ENCODE data around the gene NF1.

NF1 gene

DNA sequence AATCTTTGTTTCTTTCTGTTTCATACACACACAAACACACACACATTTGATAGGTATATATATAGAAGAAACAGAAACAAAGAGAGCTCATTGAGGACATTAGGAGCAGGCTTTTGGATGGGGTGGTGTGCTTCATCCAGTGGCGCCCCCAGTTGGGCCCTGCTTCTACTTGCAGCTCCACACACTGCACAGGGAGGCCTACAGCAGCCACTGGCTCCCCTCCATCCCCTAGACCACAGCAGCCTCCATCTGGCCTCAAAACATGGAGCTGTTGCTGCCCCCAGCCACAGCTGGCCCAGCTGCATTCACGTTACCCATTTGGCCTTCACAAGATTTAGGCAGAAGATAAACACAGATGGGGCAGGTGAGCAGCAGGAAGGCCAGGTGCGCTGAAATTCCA, 33.1 kb upstream of the NF1 start:
- no peak overlapping the region for H3K4me3 ChIP-seq (ENCODE audit: low read depth in 1 of 2, low read length in 2 of 2)
- H3K36me3 ChIP-seq (ENCODE audit: control insufficient read depth in 1 of 2, insufficient read depth in 2 of 2, low read length in 2 of 2): no peaks in the 10 kb centered on the region
- no peaks in the 10 kb centered on the region for H3K4me1 ChIP-seq (ENCODE audit: control insufficient read depth in 1 of 2, insufficient read depth in 2 of 2, low read length in 2 of 2)
- H3K27me3 ChIP-seq (ENCODE audit: low read depth, low read length): no peaks in the 10 kb centered on the region
- no peaks in the 10 kb centered on the region for H3K9me3 ChIP-seq (ENCODE audit: control insufficient read depth in 1 of 2, low read length in 2 of 2)
- no peak overlapping the region for H3K27ac ChIP-seq (ENCODE audit: low read length)

DNA sequence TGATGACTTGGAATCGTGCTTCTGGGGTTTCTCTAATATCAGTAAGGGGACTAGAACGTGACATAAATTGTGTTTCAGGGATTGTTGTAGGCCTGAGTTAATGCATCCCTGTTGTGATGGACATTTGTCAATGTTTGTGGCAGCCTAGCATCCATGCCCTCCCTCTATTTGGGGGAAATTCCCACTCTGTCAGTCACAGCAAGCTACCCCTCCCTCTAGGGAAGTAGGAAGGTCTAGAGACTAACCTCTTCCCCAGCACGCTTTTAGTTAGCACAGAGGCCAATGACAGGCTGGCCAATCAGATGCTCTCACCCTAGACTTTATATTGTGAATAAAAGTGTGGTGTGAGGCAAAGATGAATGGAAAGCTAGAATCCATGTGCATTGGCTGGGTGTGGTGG, 32.4 kb upstream of the NF1 start:
- no peak overlapping the region for H3K4me3 ChIP-seq (ENCODE audit: low read depth in 1 of 2, low read length in 2 of 2)
- H3K36me3 ChIP-seq (ENCODE audit: control insufficient read depth in 1 of 2, insufficient read depth in 2 of 2, low read length in 2 of 2): no peaks in the 10 kb centered on the region
- H3K27me3 ChIP-seq (ENCODE audit: low read depth, low read length): no peaks in the 10 kb centered on the region
- H3K4me1 ChIP-seq (ENCODE audit: control insufficient read depth in 1 of 2, insufficient read depth in 2 of 2, low read length in 2 of 2): no peaks in the 10 kb centered on the region
- H3K9me3 ChIP-seq (ENCODE audit: control insufficient read depth in 1 of 2, low read length in 2 of 2): no peaks in the 10 kb centered on the region
- H3K27ac ChIP-seq (ENCODE audit: low read length): no peak overlapping the region

DNA sequence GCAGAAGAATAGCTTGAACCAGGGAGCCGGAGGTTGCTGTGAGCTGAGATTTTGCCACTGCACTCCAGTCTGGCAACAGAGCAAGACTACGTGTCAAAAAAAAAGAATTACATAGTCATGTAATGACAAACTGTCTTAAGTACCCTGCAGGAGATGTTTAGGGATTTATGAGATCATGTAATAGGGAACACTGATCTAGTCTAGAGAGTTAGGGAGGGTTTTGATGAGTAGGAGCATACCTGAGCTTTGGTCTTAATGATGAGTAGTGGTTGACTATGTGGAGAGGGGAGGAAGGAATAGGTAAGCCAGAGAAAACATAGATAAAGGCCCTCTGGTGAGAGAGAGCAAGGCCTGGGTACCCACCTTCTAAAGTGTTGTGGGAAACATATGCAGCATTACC, 30.1 kb upstream of the NF1 start:
- Histone ChIP-seq H3K4me3 (ENCODE audit: low read depth in 1 of 2, low read length in 2 of 2) (no peak overlapping the region), H3K27me3 (ENCODE audit: low read depth, low read length) (no peaks in the 10 kb centered on the region), H3K36me3 (ENCODE audit: control insufficient read depth in 1 of 2, insufficient read depth in 2 of 2, low read length in 2 of 2) (peaks cover 0 to 2% of the 10 kb centered on the region in 2 donors), H3K27ac (ENCODE audit: low read length) (no peak overlapping the region), H3K4me1 (ENCODE audit: control insufficient read depth in 1 of 2, insufficient read depth in 2 of 2, low read length in 2 of 2) (peaks cover 5 to 7% of the 10 kb centered on the region in 2 donors), H3K9me3 (ENCODE audit: control insufficient read depth in 1 of 2, low read length in 2 of 2) (no peaks in the 10 kb centered on the region)

DNA sequence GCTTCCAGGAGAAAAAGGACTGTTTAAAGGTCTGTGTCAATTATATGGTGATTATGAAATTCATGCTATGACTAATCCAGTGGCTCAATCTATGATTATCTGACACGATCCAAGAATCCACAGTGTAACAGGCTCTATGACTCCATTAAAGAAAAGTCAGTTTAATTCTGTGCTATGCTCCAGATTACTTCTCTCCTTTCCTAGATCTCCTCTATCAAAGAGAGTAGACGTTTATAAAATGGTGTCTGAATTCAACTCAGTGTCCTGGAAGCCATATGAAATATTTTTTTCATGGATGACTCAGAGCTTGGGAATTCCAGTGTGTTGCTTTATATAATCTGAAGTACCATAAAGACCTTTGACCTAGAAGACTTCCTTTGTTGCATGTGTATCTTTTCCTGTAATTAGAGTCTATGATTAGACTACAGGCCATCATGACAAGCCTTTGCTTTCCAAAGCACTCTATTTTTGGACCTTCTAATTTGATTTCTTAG, 27.0 kb upstream of the NF1 start:
- H3K4me1 ChIP-seq (ENCODE audit: control insufficient read depth in 1 of 2, insufficient read depth in 2 of 2, low read length in 2 of 2): peaks cover 5 to 7% of the 10 kb centered on the region in 2 donors
- H3K9me3 ChIP-seq (ENCODE audit: control insufficient read depth in 1 of 2, low read length in 2 of 2): no peaks in the 10 kb centered on the region
- peak overlapping the region; percentile 32 for H3K27ac ChIP-seq (ENCODE audit: low read length)
- no peaks in the 10 kb centered on the region for H3K27me3 ChIP-seq (ENCODE audit: low read depth, low read length)
- peaks cover 0 to 2% of the 10 kb centered on the region in 2 donors for H3K36me3 ChIP-seq (ENCODE audit: control insufficient read depth in 1 of 2, insufficient read depth in 2 of 2, low read length in 2 of 2)
- H3K4me3 ChIP-seq (ENCODE audit: low read depth in 1 of 2, low read length in 2 of 2): no peak overlapping the region

DNA sequence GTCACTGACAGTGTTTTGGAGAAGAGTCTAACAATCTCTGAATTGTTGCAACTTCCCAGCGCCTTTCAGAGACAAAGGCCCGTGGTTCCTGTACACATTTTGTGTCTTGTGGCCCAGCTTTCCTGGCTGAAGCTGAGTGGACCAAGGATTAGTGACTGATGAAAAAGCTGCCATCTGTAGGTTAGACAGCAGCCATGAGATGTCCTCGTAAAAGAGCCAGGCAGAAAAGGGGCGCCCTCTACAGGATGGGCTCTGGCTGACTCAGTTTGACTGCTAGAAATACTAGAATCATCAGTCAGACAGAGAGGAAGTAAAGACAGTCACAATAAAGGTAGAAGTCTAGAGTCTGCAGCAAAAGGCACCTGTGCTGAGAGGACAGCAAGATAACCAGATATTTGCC, 26.5 kb upstream of the NF1 start:
- H3K36me3 ChIP-seq (ENCODE audit: control insufficient read depth in 1 of 2, insufficient read depth in 2 of 2, low read length in 2 of 2): peaks cover 0 to 2% of the 10 kb centered on the region in 2 donors
- peak overlapping the region; percentile 32 for H3K27ac ChIP-seq (ENCODE audit: low read length)
- no peak overlapping the region for H3K4me3 ChIP-seq (ENCODE audit: low read depth in 1 of 2, low read length in 2 of 2)
- no peaks in the 10 kb centered on the region for H3K9me3 ChIP-seq (ENCODE audit: control insufficient read depth in 1 of 2, low read length in 2 of 2)
- no peaks in the 10 kb centered on the region for H3K27me3 ChIP-seq (ENCODE audit: low read depth, low read length)
- H3K4me1 ChIP-seq (ENCODE audit: control insufficient read depth in 1 of 2, insufficient read depth in 2 of 2, low read length in 2 of 2): peaks cover 5 to 7% of the 10 kb centered on the region in 2 donors

- no peaks in the 10 kb centered on the region for H3K9me3 ChIP-seq (ENCODE audit: control insufficient read depth in 1 of 2, low read length in 2 of 2)
- H3K36me3 ChIP-seq (ENCODE audit: control insufficient read depth in 1 of 2, insufficient read depth in 2 of 2, low read length in 2 of 2): peaks cover 0 to 2% of the 10 kb centered on the region in 2 donors
- H3K27ac ChIP-seq (ENCODE audit: low read length): no peak overlapping the region
- no peaks in the 10 kb centered on the region for H3K27me3 ChIP-seq (ENCODE audit: low read depth, low read length)
- peaks cover 5 to 7% of the 10 kb centered on the region in 2 donors for H3K4me1 ChIP-seq (ENCODE audit: control insufficient read depth in 1 of 2, insufficient read depth in 2 of 2, low read length in 2 of 2)
- no peak overlapping the region for H3K4me3 ChIP-seq (ENCODE audit: low read depth in 1 of 2, low read length in 2 of 2)
Measured at GRCh38 chr17:31072186-31072585, 22.6 kb upstream of the NF1 start.

GRCh38 chr17:31073411-31073810, 21.4 kb upstream of the NF1 start:
- H3K27me3 ChIP-seq (ENCODE audit: low read depth, low read length): no peaks in the 10 kb centered on the region
- no peaks in the 10 kb centered on the region for H3K36me3 ChIP-seq (ENCODE audit: control insufficient read depth in 1 of 2, insufficient read depth in 2 of 2, low read length in 2 of 2)
- no peak overlapping the region for H3K27ac ChIP-seq (ENCODE audit: low read length)

GRCh38 chr17:31074772-31075555, 19.8 kb upstream of the NF1 start:
- Histone ChIP-seq H3K36me3 (ENCODE audit: control insufficient read depth in 1 of 2, insufficient read depth in 2 of 2, low read length in 2 of 2) (no peaks in the 10 kb centered on the region), H3K4me1 (ENCODE audit: control insufficient read depth in 1 of 2, insufficient read depth in 2 of 2, low read length in 2 of 2) (no peaks in the 10 kb centered on the region), H3K9me3 (ENCODE audit: control insufficient read depth in 1 of 2, low read length in 2 of 2) (no peaks in the 10 kb centered on the region), H3K27ac (ENCODE audit: low read length) (no peak overlapping the region), H3K27me3 (ENCODE audit: low read depth, low read length) (no peaks in the 10 kb centered on the region), H3K4me3 (ENCODE audit: low read depth in 1 of 2, low read length in 2 of 2) (no peak overlapping the region)

More at GRCh38 chr17:31073411-31073810, 21.4 kb upstream of the NF1 start:
- Histone ChIP-seq H3K4me1 (ENCODE audit: control insufficient read depth in 1 of 2, insufficient read depth in 2 of 2, low read length in 2 of 2) (peaks cover 0 to 3% of the 10 kb centered on the region in 2 donors), H3K4me3 (ENCODE audit: low read depth in 1 of 2, low read length in 2 of 2) (no peak overlapping the region), H3K9me3 (ENCODE audit: control insufficient read depth in 1 of 2, low read length in 2 of 2) (no peaks in the 10 kb centered on the region)

GRCh38 chr17:31078290-31078689, 16.5 kb upstream of the NF1 start:
- H3K27me3 ChIP-seq (ENCODE audit: low read depth, low read length): no peaks in the 10 kb centered on the region

GRCh38 chr17:31079731-31080130, 15.0 kb upstream of the NF1 start:
- H3K9me3 ChIP-seq (ENCODE audit: control insufficient read depth in 1 of 2, low read length in 2 of 2): no peaks in the 10 kb centered on the region
- no peaks in the 10 kb centered on the region for H3K36me3 ChIP-seq (ENCODE audit: control insufficient read depth in 1 of 2, insufficient read depth in 2 of 2, low read length in 2 of 2)
- H3K4me1 ChIP-seq (ENCODE audit: control insufficient read depth in 1 of 2, insufficient read depth in 2 of 2, low read length in 2 of 2): no peaks in the 10 kb centered on the region
- H3K27ac ChIP-seq (ENCODE audit: low read length): no peak overlapping the region
- H3K4me3 ChIP-seq (ENCODE audit: low read depth in 1 of 2, low read length in 2 of 2): no peak overlapping the region
- H3K27me3 ChIP-seq (ENCODE audit: low read depth, low read length): no peaks in the 10 kb centered on the region

More at GRCh38 chr17:31078290-31078689, 16.5 kb upstream of the NF1 start:
- Histone ChIP-seq H3K9me3 (ENCODE audit: control insufficient read depth in 1 of 2, low read length in 2 of 2) (no peaks in the 10 kb centered on the region), H3K36me3 (ENCODE audit: control insufficient read depth in 1 of 2, insufficient read depth in 2 of 2, low read length in 2 of 2) (no peaks in the 10 kb centered on the region), H3K4me1 (ENCODE audit: control insufficient read depth in 1 of 2, insufficient read depth in 2 of 2, low read length in 2 of 2) (no peaks in the 10 kb centered on the region), H3K4me3 (ENCODE audit: low read depth in 1 of 2, low read length in 2 of 2) (no peak overlapping the region), H3K27ac (ENCODE audit: low read length) (no peak overlapping the region)

DNA sequence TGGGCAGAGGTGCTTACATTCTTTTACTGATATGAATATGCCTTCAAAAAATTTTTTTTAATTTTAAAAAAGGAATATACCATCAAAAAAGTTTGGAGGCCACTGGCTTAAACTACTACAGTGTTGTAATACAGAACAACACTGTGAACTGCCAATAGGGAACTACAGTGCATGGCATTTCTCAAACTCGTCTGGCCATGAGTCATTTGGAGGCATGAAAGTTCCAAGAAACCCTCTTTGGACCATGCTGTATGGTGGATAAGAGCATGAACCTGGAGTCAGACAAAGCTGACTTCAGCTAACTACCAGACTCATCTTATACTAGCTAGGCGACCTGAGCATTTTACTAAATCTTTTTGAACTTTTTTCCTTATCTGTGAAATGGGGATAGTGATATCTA, 9.2 kb upstream of the NF1 start:
- H3K4me3 ChIP-seq (ENCODE audit: low read depth in 1 of 2, low read length in 2 of 2): no peak overlapping the region
- H3K36me3 ChIP-seq (ENCODE audit: control insufficient read depth in 1 of 2, insufficient read depth in 2 of 2, low read length in 2 of 2): no peaks in the 10 kb centered on the region
- H3K9me3 ChIP-seq (ENCODE audit: control insufficient read depth in 1 of 2, low read length in 2 of 2): no peaks in the 10 kb centered on the region

GRCh38 chr17:31089471-31089870, 5.3 kb upstream of the NF1 start:
- no peak overlapping the region for H3K4me3 ChIP-seq (ENCODE audit: low read depth in 1 of 2, low read length in 2 of 2)
- no peak overlapping the region for H3K27ac ChIP-seq (ENCODE audit: low read length)
- no peaks in the 10 kb centered on the region for H3K4me1 ChIP-seq (ENCODE audit: control insufficient read depth in 1 of 2, insufficient read depth in 2 of 2, low read length in 2 of 2)
- H3K36me3 ChIP-seq (ENCODE audit: control insufficient read depth in 1 of 2, insufficient read depth in 2 of 2, low read length in 2 of 2): no peaks in the 10 kb centered on the region
- H3K9me3 ChIP-seq (ENCODE audit: control insufficient read depth in 1 of 2, low read length in 2 of 2): no peaks in the 10 kb centered on the region
- no peaks in the 10 kb centered on the region for H3K27me3 ChIP-seq (ENCODE audit: low read depth, low read length)

More for the DNA sequence above, 9.2 kb upstream of the NF1 start:
- Histone ChIP-seq H3K27ac (ENCODE audit: low read length) (no peak overlapping the region), H3K27me3 (ENCODE audit: low read depth, low read length) (no peaks in the 10 kb centered on the region), H3K4me1 (ENCODE audit: control insufficient read depth in 1 of 2, insufficient read depth in 2 of 2, low read length in 2 of 2) (no peaks in the 10 kb centered on the region)
